Ascending aorta (tissue), 2 donors: Measurements from ENCODE around the gene ZNF184. TPM values are rescaled to one million over a fixed set of nuclear protein-coding genes. Genes with fewer than 3 reads are reported as not detected.
"Not testable (repeated sequence)": the region's sequence is repeated elsewhere in the genome, so short reads cannot be mapped to it uniquely, and the experiment has no call there.

Experiments used
- DNase-seq, 2 donors: peaks; one replicate each; pipeline ENCODE4 v3.0.0-alpha.2; 2019; ENCODE audit warnings: low spot score in 2 of 2
- H3K27ac ChIP-seq, 2 donors: fragments of 200-600 bp; sonication (generic); one replicate each; pipeline ENCODE4 v1.5.1; 2016 to 2017; ENCODE audit warnings: mild to moderate bottlenecking in 1 of 2
- H3K27me3 ChIP-seq: fragments of 200-600 bp; sonication (generic); one replicate; pipeline ENCODE4 v1.5.1; 2017
- H3K36me3 ChIP-seq, 2 donors: fragments of 200-600 bp; sonication (generic); one replicate each; pipeline ENCODE4 v1.5.1; 2016
- H3K4me1 ChIP-seq, 2 donors: fragments of 200-600 bp; sonication (generic); one replicate each; pipeline ENCODE4 v1.5.1; 2016 to 2017; ENCODE audit warnings: mild to moderate bottlenecking in 1 of 2
- H3K4me3 ChIP-seq, 2 donors: fragments of 200-600 bp; sonication (generic); one replicate each; pipeline ENCODE4 v1.5.1; 2016 to 2017; ENCODE audit warnings: mild to moderate bottlenecking in 1 of 2
- H3K9me3 ChIP-seq, 2 donors: fragments of 200-600 bp; sonication (generic); one replicate each; pipeline ENCODE4 v1.5.1; 2016
- intact Hi-C: fragments of 100-400 bp; cut with DNase I; formaldehyde crosslinking; loops from one replicate; pipeline ENCODE4 v1.15.1; 2023
- total RNA-seq: library from RNA; depleted of rRNA; stranded (reverse); fragments of >200 nt; gene quantifications from one replicate; pipeline ENCODE4 v1.1.0, GENCODE V29; 2016
- TF ChIP-seq, protein P1 (sequence below), 3 experiments: fragments of 200-600 bp in 2 of 3; fragments of 450-650 bp in 1 of 3; sonication (generic) in 2 of 3; IDR thresholded peaks; one replicate each; pipeline ENCODE4 v1.5.1; 2016 to 2019; ENCODE audit warnings: antibody characterized with exemption in 3 of 3, mild to moderate bottlenecking in 1 of 3, moderate library complexity in 1 of 3

The ZNF184 gene
- total RNA-seq, 1 donor from 2014 or later, result 2.1 TPM

DNA sequence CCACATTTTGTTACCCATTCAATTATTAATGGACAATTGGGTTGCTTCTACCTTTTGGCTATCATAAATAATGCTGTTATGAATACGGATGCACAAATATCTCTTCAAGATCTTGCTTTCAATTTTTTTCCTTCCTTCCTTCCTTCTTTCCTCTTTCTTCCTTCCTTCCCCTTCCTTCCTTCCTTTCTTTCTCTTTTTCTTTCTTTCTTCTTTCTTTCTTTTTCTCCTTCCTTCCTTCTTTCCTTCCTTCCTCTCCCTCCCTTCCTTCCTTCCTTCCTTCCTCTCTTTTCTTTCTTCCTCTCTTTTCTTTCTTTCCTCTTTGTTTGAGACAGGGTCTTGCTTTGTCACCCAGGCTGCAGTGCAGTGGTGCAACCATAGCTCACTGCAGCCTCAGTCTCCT, 39.2 kb downstream of the ZNF184 start:
- TF ChIP-seq, protein P1, sequence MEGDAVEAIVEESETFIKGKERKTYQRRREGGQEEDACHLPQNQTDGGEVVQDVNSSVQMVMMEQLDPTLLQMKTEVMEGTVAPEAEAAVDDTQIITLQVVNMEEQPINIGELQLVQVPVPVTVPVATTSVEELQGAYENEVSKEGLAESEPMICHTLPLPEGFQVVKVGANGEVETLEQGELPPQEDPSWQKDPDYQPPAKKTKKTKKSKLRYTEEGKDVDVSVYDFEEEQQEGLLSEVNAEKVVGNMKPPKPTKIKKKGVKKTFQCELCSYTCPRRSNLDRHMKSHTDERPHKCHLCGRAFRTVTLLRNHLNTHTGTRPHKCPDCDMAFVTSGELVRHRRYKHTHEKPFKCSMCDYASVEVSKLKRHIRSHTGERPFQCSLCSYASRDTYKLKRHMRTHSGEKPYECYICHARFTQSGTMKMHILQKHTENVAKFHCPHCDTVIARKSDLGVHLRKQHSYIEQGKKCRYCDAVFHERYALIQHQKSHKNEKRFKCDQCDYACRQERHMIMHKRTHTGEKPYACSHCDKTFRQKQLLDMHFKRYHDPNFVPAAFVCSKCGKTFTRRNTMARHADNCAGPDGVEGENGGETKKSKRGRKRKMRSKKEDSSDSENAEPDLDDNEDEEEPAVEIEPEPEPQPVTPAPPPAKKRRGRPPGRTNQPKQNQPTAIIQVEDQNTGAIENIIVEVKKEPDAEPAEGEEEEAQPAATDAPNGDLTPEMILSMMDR (IDR thresholded peaks at IDR 0.05), result no peak
- Histone ChIP-seq H3K9me3 (peaks cover 7 to 19% of the 10 kb centered on the region in 2 donors), H3K4me1 (no peaks in the 10 kb centered on the region), H3K27me3 (no peaks in the 10 kb centered on the region), H3K4me3 (no peak overlapping the region), H3K36me3 (no peaks in the 10 kb centered on the region), H3K27ac (no peak overlapping the region)
- intact Hi-C loops, result no loop called here
- DNase-seq, result no peak

DNA sequence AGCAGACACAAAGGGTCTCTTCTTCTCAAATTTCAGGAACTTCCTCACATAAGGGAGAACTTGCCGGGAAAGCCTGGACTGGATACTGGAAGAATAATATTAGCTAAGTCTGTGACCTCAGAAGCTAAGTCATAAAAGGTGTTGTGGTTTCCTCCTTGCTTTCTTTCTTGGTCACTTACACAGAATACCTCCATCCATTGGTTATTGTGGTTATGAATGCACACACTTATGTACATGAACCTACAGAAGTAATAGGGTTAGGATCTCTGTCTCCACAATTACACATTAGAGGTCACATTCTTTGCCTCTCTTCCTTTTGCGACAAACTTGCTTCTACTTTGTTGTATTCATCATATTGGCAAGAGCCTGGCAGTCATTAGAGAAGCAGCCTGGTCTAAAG, 43.9 kb downstream of the ZNF184 start:
- TF ChIP-seq, protein P1 (IDR thresholded peaks at IDR 0.05), result no peak
- H3K27me3 ChIP-seq, result no peaks in the 10 kb centered on the region
- no peaks in the 10 kb centered on the region for H3K36me3 ChIP-seq
- H3K9me3 ChIP-seq, result peaks cover 0 to 8% of the 10 kb centered on the region in 2 donors
- H3K4me1 ChIP-seq, result no peaks in the 10 kb centered on the region
- H3K4me3 ChIP-seq, result no peak overlapping the region
- intact Hi-C loops, result no loop called here
- H3K27ac ChIP-seq, result no peak overlapping the region
- DNase-seq, result no peak

DNA sequence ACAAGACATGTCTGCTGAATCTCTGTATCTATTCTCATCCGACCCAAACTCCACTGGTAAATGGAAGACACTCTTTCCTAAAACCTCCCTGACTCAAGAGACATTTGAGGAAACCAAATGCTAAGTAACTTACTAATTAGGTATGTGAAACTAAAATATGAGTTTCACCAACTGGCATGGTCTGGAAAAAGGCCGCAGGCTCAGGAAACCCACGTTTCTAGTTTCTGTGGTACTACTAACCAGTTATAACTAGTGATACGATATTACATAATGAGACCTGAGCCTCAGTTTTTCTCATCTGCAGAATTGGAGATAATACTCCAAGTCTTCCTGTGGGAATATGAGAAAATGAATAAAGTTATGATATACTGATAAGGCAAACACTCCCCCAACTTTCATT, 44.4 kb downstream of the ZNF184 start:
- intact Hi-C loops, result no loop called here
- TF ChIP-seq, protein P1 (IDR thresholded peaks at IDR 0.05), result no peak
- Histone ChIP-seq H3K27me3 (no peaks in the 10 kb centered on the region), H3K9me3 (peaks cover 0 to 3% of the 10 kb centered on the region in 2 donors), H3K4me3 (no peak overlapping the region), H3K4me1 (no peaks in the 10 kb centered on the region), H3K36me3 (no peaks in the 10 kb centered on the region), H3K27ac (no peak overlapping the region)
- no peak for DNase-seq

DNA sequence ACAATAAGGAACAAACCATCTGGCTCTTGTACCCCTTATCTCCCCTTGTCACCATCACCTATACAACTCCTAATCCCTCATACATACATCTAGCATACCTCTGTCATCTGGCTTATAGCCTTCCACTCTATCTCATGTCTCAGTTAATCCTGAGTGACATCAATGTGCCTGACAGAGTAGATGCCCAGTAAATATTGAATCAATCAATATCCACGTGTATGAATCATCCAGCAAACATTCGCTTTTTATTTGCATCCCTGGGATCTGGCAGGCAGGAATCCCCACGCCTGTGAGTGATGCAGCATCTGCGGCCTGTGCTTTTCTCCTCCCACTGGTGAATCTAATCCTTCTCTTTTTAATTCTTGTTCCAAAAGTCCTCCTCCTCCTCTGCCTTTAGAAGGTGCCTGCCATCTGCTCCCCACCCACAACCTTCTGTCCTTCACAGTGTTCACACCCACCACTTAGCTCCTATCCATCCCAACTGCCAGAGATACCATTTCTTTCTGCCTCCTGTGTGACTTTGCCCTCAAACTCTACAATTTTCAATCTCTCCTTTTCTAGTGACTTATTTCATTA, 46.8 kb downstream of the ZNF184 start:
- H3K4me3 ChIP-seq, result no peak overlapping the region
- H3K4me1 ChIP-seq, result no peaks in the 10 kb centered on the region
- no peaks in the 10 kb centered on the region for H3K9me3 ChIP-seq
- intact Hi-C loops, result no loop called here
- no peaks in the 10 kb centered on the region for H3K27me3 ChIP-seq
- no peak overlapping the region for H3K27ac ChIP-seq
- TF ChIP-seq, protein P1 (IDR thresholded peaks at IDR 0.05), result no peak
- no peaks in the 10 kb centered on the region for H3K36me3 ChIP-seq
- no peak for DNase-seq

DNA sequence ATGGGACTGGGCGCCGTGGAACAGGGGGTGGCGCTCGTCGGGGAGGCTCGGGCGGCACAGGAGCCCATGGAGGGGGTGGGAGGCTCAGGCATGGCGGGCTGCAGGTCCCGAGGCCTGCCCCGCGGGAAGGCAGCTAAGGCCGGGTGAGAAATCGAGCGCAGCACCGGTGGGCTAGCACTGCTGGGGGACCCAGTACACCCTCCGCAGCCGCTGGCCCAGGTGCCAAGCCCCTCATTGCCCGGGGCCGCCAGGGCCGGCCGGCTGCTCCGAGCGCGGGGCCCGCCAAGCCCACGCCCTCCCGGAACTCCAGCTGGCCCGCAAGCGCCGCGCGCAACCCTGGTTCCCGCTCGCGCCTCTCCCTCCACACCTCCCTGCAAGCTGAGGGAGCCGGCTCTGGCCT, 48.1 kb downstream of the ZNF184 start:
- H3K4me1 ChIP-seq, result not testable (repeated sequence)

DNA sequence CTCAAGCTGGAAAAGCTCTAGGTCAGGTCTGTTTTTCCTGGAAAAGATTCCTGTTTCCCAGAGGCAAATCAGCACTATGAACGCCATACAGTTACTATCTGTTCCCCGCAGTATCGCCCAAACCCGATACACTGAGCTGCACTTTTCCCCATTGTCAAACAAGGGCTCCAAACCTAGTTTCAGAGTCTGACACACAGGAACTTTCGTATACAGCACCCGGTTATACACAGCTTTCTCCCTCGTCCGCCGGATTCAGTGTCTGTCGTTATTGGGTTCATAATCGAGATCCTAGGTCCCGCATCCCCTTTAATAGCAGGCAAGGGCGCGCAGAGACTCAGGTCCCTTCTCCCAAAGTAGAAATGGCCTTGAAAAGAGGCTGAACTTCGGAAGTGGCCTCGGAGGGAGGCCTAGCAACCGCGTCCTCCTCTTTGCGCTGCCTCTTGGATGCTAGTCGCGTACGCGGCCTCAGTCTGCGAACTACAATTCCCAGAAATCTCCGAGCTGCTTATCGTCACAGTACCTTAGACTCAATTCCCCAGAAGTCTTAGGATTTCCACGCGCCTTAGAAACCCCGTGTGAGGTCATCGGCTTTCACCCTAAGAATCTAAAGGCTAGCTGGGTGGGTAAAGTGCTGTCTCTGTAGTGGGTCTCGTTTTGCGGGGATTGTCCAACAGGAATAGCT, 50.1 kb downstream of the ZNF184 start:
- DNase-seq, result no peak
- TF ChIP-seq, protein P1 (IDR thresholded peaks at IDR 0.05), result no peak
- no peaks in the 10 kb centered on the region for H3K36me3 ChIP-seq
- H3K4me3 ChIP-seq, result no peak overlapping the region
- H3K27me3 ChIP-seq, result no peaks in the 10 kb centered on the region
- no peaks in the 10 kb centered on the region for H3K4me1 ChIP-seq
- no peak overlapping the region for H3K27ac ChIP-seq
- H3K9me3 ChIP-seq, result no peaks in the 10 kb centered on the region
- intact Hi-C loops, result no loop called here

More for the DNA sequence above, 48.1 kb downstream of the ZNF184 start:
- H3K36me3 ChIP-seq, H3K9me3 ChIP-seq, H3K27ac ChIP-seq, H3K4me3 ChIP-seq, DNase-seq, H3K27me3 ChIP-seq, intact Hi-C loops: not testable (repeated sequence)
